IMR-90 (cell line): ENCODE measurements around the gene AIRE. TPM values are rescaled to one million over a fixed set of nuclear protein-coding genes. Genes with fewer than 3 reads are reported as not detected.

ENCODE experiments used
- ATAC-seq: fragments of 200-7000 bp; cut with Tn5 transposase; 2 replicates; pipeline ENCODE4 v1.9.1; 2020; ENCODE audit warnings: low read depth, mild to moderate bottlenecking, moderate library complexity
- BruUV-seq: library from RNA; stranded (reverse); fragments of 400-500 nt; replicated peaks from 2 replicates; lab custom pipeline; 2021; lab: Mats Ljungman, UMichigan
- CTCF ChIA-PET: fragments of 300-600 bp; formaldehyde crosslinking; extraction: SDS; loops from one replicate; lab custom pipeline; 2021; ENCODE audit warnings: antibody characterized with exemption; lab: Yijun Ruan, JAX
- POLR2A ChIA-PET: fragments of 300-600 bp; sonication (Branson Sonifier 250); formaldehyde crosslinking; loops from one replicate; lab custom pipeline; 2022; ENCODE audit warnings: antibody characterized with exemption; ENCODE audit not compliant: unreplicated experiment; lab: Charles Lee
- DNase-seq: peaks from one replicate; pipeline ENCODE4 v3.0.0; 2013
- H2AFZ ChIP-seq: replicated peaks from 2 replicates; pipeline ENCODE3; 2013; ENCODE audit warnings: low read length, mild to moderate bottlenecking; ENCODE audit not compliant: poor library complexity
- H2AK5ac ChIP-seq: 2 replicates; pipeline ENCODE4 v1.6.1; 2013; ENCODE audit warnings: low read depth, low read length, inconsistent platforms
- H2AK9ac ChIP-seq: replicated peaks from 2 replicates; pipeline ENCODE3; 2013; ENCODE audit warnings: mild to moderate bottlenecking, low read depth, low read length, moderate library complexity; ENCODE audit not compliant: poor library complexity
- H2BK120ac ChIP-seq: 2 replicates; pipeline ENCODE4 v1.6.1; 2013; ENCODE audit warnings: low read depth, low read length, inconsistent platforms
- H2BK15ac ChIP-seq: 3 replicates; pipeline ENCODE4 v1.6.1; 2013; ENCODE audit warnings: low read depth, low read length, inconsistent platforms
- H2BK20ac ChIP-seq: 2 replicates; pipeline ENCODE4 v1.6.1; 2013; ENCODE audit warnings: low read depth, mild to moderate bottlenecking, inconsistent platforms, low read length, moderate library complexity
- H2BK5ac ChIP-seq: 2 replicates; pipeline ENCODE4 v1.6.1; 2013; ENCODE audit warnings: mild to moderate bottlenecking, low read depth, low read length, inconsistent platforms; ENCODE audit not compliant: poor library complexity, severe bottlenecking
- H3K14ac ChIP-seq: replicated peaks from 2 replicates; pipeline ENCODE4 v1.6.1; 2013; ENCODE audit warnings: low read depth, low read length, inconsistent platforms
- H3K18ac ChIP-seq: 2 replicates; pipeline ENCODE4 v1.6.1; 2013; ENCODE audit warnings: low read depth, low read length, control low read depth
- H3K23ac ChIP-seq: 2 replicates; pipeline ENCODE4 v1.6.1; 2013; ENCODE audit warnings: low read depth, low read length, inconsistent platforms
- H3K27ac ChIP-seq: 2 replicates; pipeline ENCODE4 v1.5.1; 2013; ENCODE audit warnings: mild to moderate bottlenecking, control low read depth, low read length; ENCODE audit not compliant: insufficient read depth
- H3K27me3 ChIP-seq: 2 replicates; pipeline ENCODE4 v1.6.1; 2013; ENCODE audit warnings: low read length; ENCODE audit not compliant: control insufficient read depth, insufficient read depth
- H3K36me3 ChIP-seq: 2 replicates; pipeline ENCODE4 v1.6.1; 2013; ENCODE audit warnings: low read length, mixed read lengths; ENCODE audit not compliant: control insufficient read depth, insufficient read depth
- H3K4ac ChIP-seq: 2 replicates; pipeline ENCODE4 v1.6.1; 2013; ENCODE audit warnings: low read depth, low read length, inconsistent platforms
- H3K4me1 ChIP-seq: 2 replicates; pipeline ENCODE4 v1.6.1; 2013; ENCODE audit warnings: low read length, mixed read lengths; ENCODE audit not compliant: control insufficient read depth, insufficient read depth
- H3K4me2 ChIP-seq: 2 replicates; pipeline ENCODE4 v1.6.1; 2013; ENCODE audit warnings: low read depth, mild to moderate bottlenecking, control low read depth, low read length, moderate library complexity
- H3K4me3 ChIP-seq: 2 replicates; pipeline ENCODE4 v1.5.1; 2013; ENCODE audit warnings: low read depth, mild to moderate bottlenecking, control low read depth, low read length, moderate library complexity; ENCODE audit not compliant: insufficient read depth
- H3K56ac ChIP-seq: 2 replicates; pipeline ENCODE4 v1.6.1; 2013; ENCODE audit warnings: low read length, inconsistent platforms; ENCODE audit not compliant: insufficient read depth; ENCODE audit errors: extremely low read depth
- H3K79me1 ChIP-seq, 2 experiments: 2 replicates each; pipeline ENCODE4 v1.6.1; 2013; ENCODE audit warnings: low read length in 2 of 2, inconsistent platforms in 1 of 2, low read depth in 1 of 2
- H3K9ac ChIP-seq: 2 replicates; pipeline ENCODE4 v1.6.1; 2013; ENCODE audit warnings: low read depth, low read length, control low read depth
- H3K9me1 ChIP-seq: 2 replicates; pipeline ENCODE4 v1.6.1; 2013; ENCODE audit warnings: low read length, inconsistent platforms; ENCODE audit not compliant: insufficient read depth
- H3K9me3 ChIP-seq: 2 replicates; pipeline ENCODE4 v1.6.1; 2013; ENCODE audit warnings: low read length; ENCODE audit not compliant: control insufficient read depth, insufficient read depth
- H4K20me1 ChIP-seq: 2 replicates; pipeline ENCODE4 v1.6.1; 2013; ENCODE audit warnings: low read length, inconsistent platforms; ENCODE audit not compliant: insufficient read depth
- H4K5ac ChIP-seq: 2 replicates; pipeline ENCODE4 v1.6.1; 2013; ENCODE audit warnings: mild to moderate bottlenecking, low read depth, low read length, control low read depth
- H4K8ac ChIP-seq, 2 experiments: 2 replicates each; pipeline ENCODE4 v1.6.1; 2013; ENCODE audit warnings: low read depth in 2 of 2, low read length in 2 of 2, control low read depth in 1 of 2, inconsistent platforms in 1 of 2
- H4K91ac ChIP-seq: 2 replicates; pipeline ENCODE4 v1.6.1; 2013; ENCODE audit warnings: low read depth, low read length, inconsistent platforms; ENCODE audit not compliant: insufficient read depth
- BHLHE40 ChIP-seq: fragments of 150-350 bp; IDR thresholded peaks from 2 replicates; pipeline ENCODE4 v1.6.1; 2016; ENCODE audit warnings: mild to moderate bottlenecking, low read depth, low read length
- FOS ChIP-seq: fragments of 150-350 bp; IDR thresholded peaks from 2 replicates; pipeline ENCODE4 v1.6.1; 2016; ENCODE audit warnings: low read depth, low read length
- RAD21 ChIP-seq: IDR thresholded peaks from 2 replicates; pipeline ENCODE4 v1.6.1; 2012; ENCODE audit warnings: low read length, improper control_type of control experiment
- WGBS, 2 experiments: methylation state at CpG; one replicate each; pipeline versions ENCODE4 v1.1.5 to v1.1.7; 2013; ENCODE audit warnings: missing lambda C conversion rate in 2 of 2; ENCODE audit not compliant: insufficient read length in 1 of 2; ENCODE audit errors: extremely low coverage in 2 of 2; 5-methylcytosine and 5-hydroxymethylcytosine counted together
- dilution Hi-C: fragments of 300-500 bp; cut with HindIII; formaldehyde crosslinking; loops from one replicate; pipeline ENCODE4 v1.14.3; 2018; ENCODE audit warnings: low sequenced_read_pairs; ENCODE audit not compliant: unreplicated experiment
- in situ Hi-C: fragments of 300-500 bp; cut with MboI; formaldehyde crosslinking; loops from 3 replicates; pipeline ENCODE4 v1.14.3; 2019; ENCODE audit warnings: low sequenced_read_pairs, inconsistent platforms, mixed read lengths
- intact Hi-C: fragments of 100-400 bp; cut with micrococcal nuclease; formaldehyde crosslinking; loops from 2 replicates; pipeline ENCODE4 v1.10.0; 2022
- polyA plus RNA-seq, 3 experiments: library from polyadenylated mRNA; depleted of rRNA; stranded (reverse); fragments of >200 nt; gene quantifications; 2 replicates each; pipeline ENCODE4 v1.2.3, GENCODE V29; 2012; ENCODE audit warnings: low replicate concordance in 1 of 3
- total RNA-seq: library from RNA; depleted of rRNA; stranded (reverse); fragments of >200 nt; gene quantifications from 2 replicates; pipeline ENCODE4 v1.2.3, GENCODE V29; 2012
- TF ChIP-seq, protein P1 (sequence below): conservative IDR thresholded peaks from 2 replicates; pipeline ENCODE4 v1.5.1; 2012; ENCODE audit warnings: mild to moderate bottlenecking, low read depth, low read length, improper control_type of control experiment

The AIRE gene
- total and polyA plus RNA-seq, 2 of the 4 experiments (the other 2 are of a cell fraction): 0.05 TPM; not detected in 1

DNA sequence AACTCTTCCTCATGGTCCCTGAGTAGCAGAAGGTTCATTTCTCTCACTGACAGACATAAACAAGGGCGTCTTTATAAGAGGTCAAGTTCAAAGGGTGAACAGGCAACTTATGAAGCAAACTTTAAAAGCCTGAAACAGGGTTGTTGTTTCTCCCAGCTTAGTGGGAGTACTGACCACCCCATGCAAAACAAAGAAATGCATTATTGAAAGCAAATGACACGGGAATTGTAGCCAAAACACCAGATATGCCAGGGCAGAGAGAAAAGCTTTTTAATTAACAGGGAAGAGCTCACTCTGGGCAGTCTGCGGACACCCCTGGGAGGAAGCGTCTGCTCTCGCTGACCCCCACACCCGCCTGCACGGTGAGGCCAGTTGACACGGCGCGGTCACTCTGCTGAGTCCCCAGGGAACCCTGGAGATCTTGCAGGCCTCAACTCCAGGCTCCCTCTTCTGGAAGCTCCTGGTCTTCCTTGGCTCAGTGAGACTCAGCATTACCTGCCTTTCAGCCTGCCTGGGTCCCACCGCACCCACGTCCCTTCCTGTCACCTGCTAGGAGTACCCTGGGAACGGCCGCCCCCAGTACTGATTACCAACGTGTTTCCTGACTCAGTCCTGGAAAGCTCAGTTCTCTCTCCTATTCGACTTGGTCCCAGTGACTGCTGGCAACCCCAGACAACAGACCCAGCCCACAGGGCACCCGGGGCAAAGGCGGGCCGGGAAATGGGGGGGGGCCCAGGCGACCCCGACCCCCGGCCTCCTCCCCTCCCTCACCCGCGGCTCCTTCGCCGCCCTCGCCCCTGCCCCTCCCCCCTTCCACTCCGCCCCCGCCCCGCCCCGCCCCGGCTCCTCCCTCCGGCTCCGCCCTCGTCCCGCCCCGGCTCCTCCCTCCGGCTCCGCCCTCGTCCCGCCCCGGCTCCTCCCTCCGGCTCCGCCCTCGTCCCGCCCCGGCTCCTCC is 52.5 kb downstream of the AIRE start:
- Histone ChIP-seq H3K27ac (peak overlapping the region; percentile 82; the same call in 1 of the 2 replicates), H4K20me1 (peaks cover 6% of the 10 kb centered on the region; the same call in 1 of the 2 replicates), H2BK120ac (no peak overlapping the region), H3K4me1 (peaks cover 6% of the 10 kb centered on the region), H3K18ac (peak overlapping the region; percentile 61; the same call in 1 of the 2 replicates), H3K79me1 (peaks cover 0 to 8% of the 10 kb centered on the region in 2 experiments; a peak in 1 of 4 replicates), H3K4me2 (peak overlapping the region; percentile 100), H2BK20ac (no peak overlapping the region), H3K4ac (peak overlapping the region; percentile 19; the same call in 1 of the 2 replicates), H3K27me3 (no peaks in the 10 kb centered on the region), H2AFZ (peak overlapping the region; percentile 92), H2AK9ac (peak overlapping the region; percentile 93), H4K91ac (peak overlapping the region; percentile 32; the same call in 1 of the 2 replicates), H2AK5ac (peak overlapping the region; percentile 80), H2BK15ac (0 out of 3 replicates have a peak overlapping the region, but pooled peaks have one; percentile 80), H3K56ac (no peak overlapping the region), H3K9me3 (no peaks in the 10 kb centered on the region), H3K4me3 (peak overlapping the region; percentile 52), H2BK5ac (peak overlapping the region; percentile 29), H3K9me1 (peaks cover 9% of the 10 kb centered on the region), H3K23ac (peak overlapping the region; percentile 68; the same call in 1 of the 2 replicates), H4K5ac (peak overlapping the region; percentile 84; the same call in 1 of the 2 replicates), H3K9ac (peak overlapping the region; percentile 78), H4K8ac (peak overlapping the region in 1 of 2 experiments; percentile 53; a peak in 2 of 4 replicates), H3K36me3 (peaks cover 8% of the 10 kb centered on the region; the same call in 1 of the 2 replicates), H3K14ac (peak overlapping the region; percentile 60)
- ChIA-PET POLR2A (interaction anchor here (0.7 kb wide), 1 partner anchor 271 kb away, joined by 4 read pairs; no protein-coding TSS in a partner anchor), CTCF (no interaction called here)
- dilution Hi-C loops (no loop called here), in situ Hi-C loops (no loop called here), intact Hi-C loops (loop anchor here (10.0 kb wide), 1 partner anchor 147 kb away; no protein-coding TSS in a partner anchor)
- TF ChIP-seq, protein P1, sequence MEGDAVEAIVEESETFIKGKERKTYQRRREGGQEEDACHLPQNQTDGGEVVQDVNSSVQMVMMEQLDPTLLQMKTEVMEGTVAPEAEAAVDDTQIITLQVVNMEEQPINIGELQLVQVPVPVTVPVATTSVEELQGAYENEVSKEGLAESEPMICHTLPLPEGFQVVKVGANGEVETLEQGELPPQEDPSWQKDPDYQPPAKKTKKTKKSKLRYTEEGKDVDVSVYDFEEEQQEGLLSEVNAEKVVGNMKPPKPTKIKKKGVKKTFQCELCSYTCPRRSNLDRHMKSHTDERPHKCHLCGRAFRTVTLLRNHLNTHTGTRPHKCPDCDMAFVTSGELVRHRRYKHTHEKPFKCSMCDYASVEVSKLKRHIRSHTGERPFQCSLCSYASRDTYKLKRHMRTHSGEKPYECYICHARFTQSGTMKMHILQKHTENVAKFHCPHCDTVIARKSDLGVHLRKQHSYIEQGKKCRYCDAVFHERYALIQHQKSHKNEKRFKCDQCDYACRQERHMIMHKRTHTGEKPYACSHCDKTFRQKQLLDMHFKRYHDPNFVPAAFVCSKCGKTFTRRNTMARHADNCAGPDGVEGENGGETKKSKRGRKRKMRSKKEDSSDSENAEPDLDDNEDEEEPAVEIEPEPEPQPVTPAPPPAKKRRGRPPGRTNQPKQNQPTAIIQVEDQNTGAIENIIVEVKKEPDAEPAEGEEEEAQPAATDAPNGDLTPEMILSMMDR: peak; percentile 28; the same call in 1 of the 2 replicates
- TF ChIP-seq BHLHE40 (no peak), RAD21 (peak; percentile 31), FOS (no peak)
- DNase-seq: peak; percentile 47
- no TSS peak for BruUV-seq
- ATAC-seq: peak; percentile 27
- 7% methylated on average over 10 of the region's 47 CpGs; no CpG with 5 or more reads in 1 of the 2 experiments for WGBS, 2 experiments
